Neural crest cell (in vitro differentiated cells): Measurements from ENCODE around the gene PPTC7. TPM values are rescaled to one million over a fixed set of nuclear protein-coding genes. Genes with fewer than 3 reads are reported as not detected.
A peak's percentile ranks its signal among the peaks of the same experiment; 100 is the strongest.
"Not testable (repeated sequence)": the region's sequence is repeated elsewhere in the genome, so short reads cannot be mapped to it uniquely, and the experiment has no call there.

Experiments
- DNase-seq: peaks from one replicate; pipeline ENCODE4 v3.0.0; 2021; ENCODE audit warnings: low read depth, mixed read lengths, low spot score
- H3K27ac Mint-ChIP-seq: one replicate; pipeline ENCODE4 v1.8.0; 2021; ENCODE audit warnings: mild to moderate bottlenecking, mixed read lengths; ENCODE audit not compliant: unreplicated experiment
- H3K27me3 Mint-ChIP-seq: 2 replicates; pipeline ENCODE4 v1.8.0; 2021; ENCODE audit warnings: low read depth, mild to moderate bottlenecking, mixed read lengths
- H3K36me3 Mint-ChIP-seq: 2 replicates; pipeline ENCODE4 v1.8.0; 2021; ENCODE audit warnings: low read depth, mild to moderate bottlenecking, mixed read lengths
- H3K4me1 Mint-ChIP-seq: 2 replicates; pipeline ENCODE4 v1.8.0; 2021; ENCODE audit warnings: mixed read lengths
- H3K4me3 Mint-ChIP-seq: one replicate; pipeline ENCODE4 v1.8.0; 2021; ENCODE audit warnings: mild to moderate bottlenecking, mixed read lengths
- H3K9me3 Mint-ChIP-seq: 2 replicates; pipeline ENCODE4 v1.8.0; 2021; ENCODE audit warnings: mixed read lengths
- total RNA-seq: library from RNA; stranded (reverse); gene quantifications from 2 replicates; pipeline ENCODE4 v1.2.1, GENCODE V29; 2021
- TF ChIP-seq, protein P1 (sequence below): fragments of 200-600 bp; sonication (generic); conservative IDR thresholded peaks from 2 replicates; pipeline ENCODE4 v1.5.0; 2021; ENCODE audit warnings: antibody characterized with exemption, mild to moderate bottlenecking

The PPTC7 gene
- total RNA-seq, 1 donor from 2014 or later = 13.4 TPM

- H3K36me3 Mint-ChIP-seq = no peaks in the 10 kb centered on the region
- TF ChIP-seq, protein P1, sequence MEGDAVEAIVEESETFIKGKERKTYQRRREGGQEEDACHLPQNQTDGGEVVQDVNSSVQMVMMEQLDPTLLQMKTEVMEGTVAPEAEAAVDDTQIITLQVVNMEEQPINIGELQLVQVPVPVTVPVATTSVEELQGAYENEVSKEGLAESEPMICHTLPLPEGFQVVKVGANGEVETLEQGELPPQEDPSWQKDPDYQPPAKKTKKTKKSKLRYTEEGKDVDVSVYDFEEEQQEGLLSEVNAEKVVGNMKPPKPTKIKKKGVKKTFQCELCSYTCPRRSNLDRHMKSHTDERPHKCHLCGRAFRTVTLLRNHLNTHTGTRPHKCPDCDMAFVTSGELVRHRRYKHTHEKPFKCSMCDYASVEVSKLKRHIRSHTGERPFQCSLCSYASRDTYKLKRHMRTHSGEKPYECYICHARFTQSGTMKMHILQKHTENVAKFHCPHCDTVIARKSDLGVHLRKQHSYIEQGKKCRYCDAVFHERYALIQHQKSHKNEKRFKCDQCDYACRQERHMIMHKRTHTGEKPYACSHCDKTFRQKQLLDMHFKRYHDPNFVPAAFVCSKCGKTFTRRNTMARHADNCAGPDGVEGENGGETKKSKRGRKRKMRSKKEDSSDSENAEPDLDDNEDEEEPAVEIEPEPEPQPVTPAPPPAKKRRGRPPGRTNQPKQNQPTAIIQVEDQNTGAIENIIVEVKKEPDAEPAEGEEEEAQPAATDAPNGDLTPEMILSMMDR = no peak
- peak overlapping the region; percentile 43 for H3K27ac Mint-ChIP-seq
- H3K4me1 Mint-ChIP-seq = peaks cover 9% of the 10 kb centered on the region
- H3K9me3 Mint-ChIP-seq = no peaks in the 10 kb centered on the region
- H3K27me3 Mint-ChIP-seq = no peaks in the 10 kb centered on the region
- H3K4me3 Mint-ChIP-seq = peak overlapping the region; percentile 44
- DNase-seq = no peak
Observed at GRCh38 chr12:110615171-110615570, 32.1 kb upstream of the PPTC7 start.

DNA sequence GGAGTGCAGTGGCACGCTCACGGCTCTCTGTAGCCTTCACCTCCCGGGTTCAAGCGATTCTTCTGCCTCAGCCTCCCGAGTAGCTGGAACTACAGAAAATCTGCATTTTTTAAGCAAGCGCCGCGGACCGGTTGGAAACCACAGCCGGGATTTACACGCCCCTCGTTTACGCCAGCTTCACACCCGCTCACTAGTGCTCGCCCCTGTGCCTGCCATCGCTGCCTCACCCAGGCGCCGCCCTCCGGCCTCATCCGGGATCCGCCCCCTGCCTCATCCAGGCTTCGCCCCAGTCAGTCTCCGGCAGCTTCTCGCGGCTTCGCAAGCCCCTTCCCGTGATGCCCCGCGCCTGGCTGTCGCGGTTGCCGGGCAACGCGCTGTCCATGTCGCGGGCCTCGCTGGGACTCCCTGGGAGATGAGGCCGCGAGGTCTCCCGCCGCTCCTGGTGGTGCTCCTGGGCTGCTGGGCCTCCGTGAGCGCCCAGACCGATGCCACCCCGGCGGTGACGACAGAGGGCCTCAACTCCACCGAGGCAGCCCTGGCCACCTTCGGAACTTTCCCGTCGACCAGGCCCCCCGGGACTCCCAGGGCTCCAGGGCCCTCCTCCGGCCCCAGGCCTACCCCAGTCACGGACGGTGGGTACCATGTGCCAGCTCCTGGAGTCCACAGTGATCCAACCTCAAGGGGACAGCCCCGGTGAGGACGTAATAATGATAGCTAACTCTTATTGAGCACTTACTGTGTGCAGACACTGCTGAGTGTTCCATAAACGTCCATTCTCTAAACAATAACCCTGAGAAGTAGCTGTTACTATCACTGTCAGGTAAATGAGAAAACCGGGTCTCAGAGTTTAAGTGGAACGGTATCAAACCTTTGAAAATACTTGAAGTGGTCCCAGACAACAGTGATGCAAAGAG lies 30.9 kb upstream of the PPTC7 start, which contains the start of gene TCTN1:
TCTN1 (plus strand) TSS at position 359 of the 914 bp plus-strand sequence; CDS start at position 413, 54 bp downstream.
- peak; percentile 97 for DNase-seq
- Mint-ChIP-seq H3K27ac (peak within 1 kb of the TSS; percentile 89), H3K27me3 (no peaks in the 10 kb centered on the region), H3K36me3 (no peaks in the 10 kb centered on the region), H3K4me3 (peak within 1 kb of the TSS; percentile 89), H3K4me1 (peaks cover 9% of the 10 kb centered on the region), H3K9me3 (no peaks in the 10 kb centered on the region)
- TF ChIP-seq, protein P1 = no peak

DNA sequence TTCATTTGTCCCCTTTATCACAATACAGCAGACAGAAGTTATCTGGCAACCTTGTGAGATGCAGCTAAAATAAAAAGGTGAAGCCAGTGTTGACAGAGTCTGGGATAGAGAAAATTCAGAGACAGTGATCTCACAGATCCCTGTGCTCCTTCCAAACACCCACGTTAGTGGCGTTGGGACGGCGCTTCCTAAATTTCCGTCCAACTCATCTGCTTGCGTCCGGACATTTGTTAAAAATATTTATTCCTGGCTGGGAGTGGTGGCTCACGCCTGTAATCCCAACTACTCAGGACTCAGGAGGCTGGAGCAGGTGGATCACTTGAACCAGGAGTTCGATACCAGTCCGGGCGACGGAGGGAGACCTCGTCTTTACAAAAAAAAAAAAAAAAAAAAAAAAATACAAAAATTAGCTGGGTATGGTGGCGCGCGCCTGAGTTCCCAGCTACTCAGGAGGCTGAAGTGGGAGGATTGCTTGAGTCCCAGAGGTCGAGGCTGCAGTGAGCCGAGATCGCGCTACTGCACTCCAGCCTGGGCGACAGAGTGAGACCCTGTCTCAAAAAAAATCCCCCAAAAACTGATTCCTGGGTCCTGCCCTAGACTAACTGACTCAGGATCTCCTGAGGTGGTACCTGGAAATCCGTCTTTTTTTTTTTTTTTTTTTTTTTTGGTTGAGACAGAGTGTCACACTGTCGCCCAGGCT lies 30.1 kb upstream of the PPTC7 start:
- H3K9me3 Mint-ChIP-seq = no peaks in the 10 kb centered on the region
- no peaks in the 10 kb centered on the region for H3K36me3 Mint-ChIP-seq
- H3K4me1 Mint-ChIP-seq = peaks cover 9% of the 10 kb centered on the region
- H3K27me3 Mint-ChIP-seq = no peaks in the 10 kb centered on the region
- H3K27ac Mint-ChIP-seq = peak overlapping the region; percentile 89
- peak overlapping the region; percentile 89 for H3K4me3 Mint-ChIP-seq
- DNase-seq = no peak
- TF ChIP-seq, protein P1 = no peak

- no peak overlapping the region for H3K27ac Mint-ChIP-seq
- no peak overlapping the region for H3K4me3 Mint-ChIP-seq
- DNase-seq = no peak
- H3K27me3 Mint-ChIP-seq = no peaks in the 10 kb centered on the region
- TF ChIP-seq, protein P1 = no peak
- no peaks in the 10 kb centered on the region for H3K36me3 Mint-ChIP-seq
- H3K4me1 Mint-ChIP-seq = no peaks in the 10 kb centered on the region
- H3K9me3 Mint-ChIP-seq = no peaks in the 10 kb centered on the region
Observed at GRCh38 chr12:110606253-110606611, 23.1 kb upstream of the PPTC7 start.

GRCh38 chr12:110602085-110602814 lies 19.1 kb upstream of the PPTC7 start:
- H3K27ac Mint-ChIP-seq, H3K4me3 Mint-ChIP-seq, H3K9me3 Mint-ChIP-seq, H3K4me1 Mint-ChIP-seq, H3K27me3 Mint-ChIP-seq, H3K36me3 Mint-ChIP-seq: not testable (repeated sequence)
- TF ChIP-seq, protein P1 = peak; percentile 79
- peak; percentile 25 for DNase-seq
